Stimulated activated CD4-positive, alpha-beta T cell treated with anti-CD3 and anti-CD28 coated beads, TNF-alpha, amount 100 ng/mL, for 48 hours (primary cell): Measurements from ENCODE around the gene TLCD3A.
"Not testable (repeated sequence)": the region's sequence is repeated elsewhere in the genome, so short reads cannot be mapped to it uniquely, and the experiment has no call there.

Experiments used
- DNase-seq, 3 donors: peaks; one replicate each; pipeline ENCODE4 v3.0.0-alpha.2; 2020; ENCODE audit warnings: low read depth in 3 of 3

Gene TLCD3A

GRCh38 chr17:788551-788950 is 56.2 kb downstream of the TLCD3A start:
- DNase-seq, result no peak

- no peak for DNase-seq
Observed at GRCh38 chr17:789160-789840, 56.9 kb downstream of the TLCD3A start.

GRCh38 chr17:789931-790873 is 57.8 kb downstream of the TLCD3A start:
- DNase-seq, result not testable (repeated sequence)

- not testable (repeated sequence) for DNase-seq
Observed at GRCh38 chr17:790874-791247, 58.5 kb downstream of the TLCD3A start.

GRCh38 chr17:791829-792228 is 59.4 kb downstream of the TLCD3A start:
- no peak for DNase-seq

GRCh38 chr17:792277-792676 is 59.9 kb downstream of the TLCD3A start:
- DNase-seq, result no peak
